Activated CD8-positive, alpha-beta memory T cell treated with anti-CD3 and anti-CD28 coated beads, Interleukin-2, amount 10 ng/mL, durations not matched to agents 7 days and 5 days (primary cell): ENCODE results near the gene ZNF536. TPM values are rescaled to one million over a fixed set of nuclear protein-coding genes. Genes with fewer than 3 reads are reported as not detected.
"Not testable (repeated sequence)": the region's sequence is repeated elsewhere in the genome, so short reads cannot be mapped to it uniquely, and the experiment has no call there.

Source experiments
- ATAC-seq: fragments of 150-1000 bp; cut with Tn5 transposase; one replicate; pipeline ENCODE4 v1.10.0; 2021; ENCODE audit warnings: moderate library complexity
- CTCF ChIA-PET: fragments of 350-600 bp; sonication (Branson Sonifier 250); formaldehyde crosslinking; loops from one replicate; lab custom pipeline; 2021; ENCODE audit warnings: antibody characterized with exemption; lab: Charles Lee
- DNase-seq: peaks from one replicate; pipeline ENCODE4 v3.0.0-alpha.2; 2020
- H3K27ac Mint-ChIP-seq: one replicate; pipeline ENCODE4 v1.8.0; 2021; ENCODE audit warnings: mild to moderate bottlenecking, mixed read lengths
- H3K27me3 Mint-ChIP-seq: one replicate; pipeline ENCODE4 v1.8.0; 2021; ENCODE audit warnings: mixed read lengths
- H3K36me3 Mint-ChIP-seq: one replicate; pipeline ENCODE4 v1.8.0; 2021; ENCODE audit warnings: mild to moderate bottlenecking, mixed read lengths
- H3K4me1 Mint-ChIP-seq: one replicate; pipeline ENCODE4 v1.8.0; 2021; ENCODE audit warnings: mixed read lengths
- H3K4me3 Mint-ChIP-seq: one replicate; pipeline ENCODE4 v1.8.0; 2021; ENCODE audit warnings: mild to moderate bottlenecking, moderate library complexity, mixed read lengths
- H3K9me3 Mint-ChIP-seq: one replicate; pipeline ENCODE4 v1.8.0; 2022; ENCODE audit warnings: low read depth, mixed read lengths
- total RNA-seq, 2 experiments: library from RNA; stranded (reverse); gene quantifications; one replicate each; pipeline ENCODE4 v1.2.3, GENCODE V29; 2021

Gene ZNF536
- total RNA-seq, 2 experiments from 2014 or later: not detected

DNA sequence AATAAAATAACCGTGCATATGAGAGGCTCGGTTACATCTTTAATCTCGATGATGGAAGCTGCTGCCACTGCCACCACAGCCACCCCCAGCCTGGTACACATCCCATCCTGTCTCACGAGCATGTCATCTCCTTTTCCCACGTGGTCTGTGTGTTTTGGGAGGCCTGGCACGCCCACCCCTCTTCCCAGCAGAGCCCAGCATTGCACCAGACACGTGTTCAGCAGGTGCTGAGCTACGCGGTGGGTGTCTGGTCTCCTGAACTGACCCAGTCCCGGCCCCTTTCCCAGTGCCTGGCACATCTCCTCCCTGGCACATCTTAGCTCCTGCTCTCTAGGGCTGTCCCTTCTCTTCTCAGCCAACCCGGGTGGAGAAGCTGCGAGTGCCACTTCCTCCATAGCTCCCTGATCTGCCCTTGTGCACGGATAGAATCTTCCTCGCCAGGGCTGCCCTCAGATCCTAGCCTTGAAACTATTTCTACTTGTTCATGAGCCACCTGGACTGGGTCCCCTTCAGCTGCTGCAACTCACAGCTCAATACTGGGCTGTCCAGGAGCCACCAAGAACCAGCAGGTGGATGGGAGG, 36.8 kb upstream of the ZNF536 start:
- no peak overlapping the region for H3K27ac Mint-ChIP-seq
- no peak overlapping the region for H3K4me3 Mint-ChIP-seq
- H3K36me3 Mint-ChIP-seq: no peaks in the 10 kb centered on the region
- CTCF ChIA-PET: no interaction called here
- no peak for DNase-seq
- no peak for ATAC-seq
- no peaks in the 10 kb centered on the region for H3K4me1 Mint-ChIP-seq
- H3K9me3 Mint-ChIP-seq: no peaks in the 10 kb centered on the region
- H3K27me3 Mint-ChIP-seq: no peaks in the 10 kb centered on the region

DNA sequence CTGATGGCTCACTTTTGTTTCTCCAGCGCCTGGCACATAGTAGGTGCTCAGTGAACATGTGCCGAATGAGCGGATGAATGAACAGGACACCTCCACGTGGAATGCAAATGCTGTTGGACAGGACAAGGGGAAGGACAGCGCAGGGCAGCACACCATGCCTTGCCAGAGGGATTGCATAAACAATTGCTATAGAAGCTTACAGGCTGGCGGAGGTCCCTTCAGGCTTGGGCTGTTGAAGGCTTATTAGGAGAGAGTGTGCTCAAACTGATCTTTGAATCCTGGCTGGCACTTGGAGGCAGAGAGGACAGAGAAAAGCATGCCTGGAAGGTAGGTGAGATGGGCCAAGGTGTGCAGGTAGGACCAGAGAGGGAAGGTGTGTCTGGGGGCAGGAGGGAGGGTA, 35.9 kb upstream of the ZNF536 start:
- Mint-ChIP-seq H3K9me3 (no peaks in the 10 kb centered on the region), H3K36me3 (no peaks in the 10 kb centered on the region), H3K27me3 (no peaks in the 10 kb centered on the region), H3K4me1 (no peaks in the 10 kb centered on the region), H3K4me3 (no peak overlapping the region), H3K27ac (no peak overlapping the region)
- CTCF ChIA-PET: no interaction called here
- DNase-seq (no peak), ATAC-seq (no peak)

- CTCF ChIA-PET: no interaction called here
- no peaks in the 10 kb centered on the region for H3K36me3 Mint-ChIP-seq
Measured at GRCh38 chr19:30338041-30338456, 34.1 kb upstream of the ZNF536 start.

DNA sequence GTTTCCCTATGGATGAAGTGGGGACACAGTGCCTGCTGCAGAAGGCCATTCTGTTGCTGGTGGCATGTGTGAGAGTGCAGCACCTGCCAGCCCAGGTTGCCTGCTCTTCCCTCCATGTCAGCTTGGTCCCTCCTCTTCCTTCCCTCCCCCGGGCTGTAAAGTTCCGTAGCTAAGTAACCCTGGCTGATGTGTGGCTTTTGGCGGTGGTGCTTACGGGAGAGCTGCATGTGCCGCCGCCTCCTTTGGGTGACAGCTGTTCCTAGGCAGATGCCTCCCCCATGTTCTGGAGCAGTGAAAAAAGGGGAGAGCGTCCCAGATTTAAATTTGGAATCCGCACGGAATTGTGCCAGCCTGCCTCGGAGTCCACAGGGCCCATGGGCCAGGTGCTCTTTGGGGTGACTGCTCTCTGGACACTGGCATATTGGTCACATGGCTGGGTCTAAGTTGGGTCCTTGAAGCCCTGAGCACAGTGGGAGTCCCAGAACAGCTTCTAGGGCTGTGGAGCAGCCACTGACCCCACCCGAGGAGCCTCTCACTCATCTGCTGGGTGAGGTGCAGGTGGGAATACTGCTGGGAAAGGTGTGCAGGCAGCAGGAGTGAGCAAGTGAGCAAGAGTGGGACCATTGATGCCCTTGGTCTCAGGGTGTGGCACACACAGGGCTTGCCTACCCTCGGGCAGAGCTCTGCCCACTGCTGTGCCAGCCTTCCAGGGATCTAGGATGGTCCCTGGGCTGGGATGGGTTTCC, 33.1 kb upstream of the ZNF536 start:
- no peaks in the 10 kb centered on the region for H3K9me3 Mint-ChIP-seq
- H3K4me1 Mint-ChIP-seq: no peaks in the 10 kb centered on the region
- CTCF ChIA-PET: no interaction called here
- H3K27ac Mint-ChIP-seq: no peak overlapping the region
- H3K36me3 Mint-ChIP-seq: no peaks in the 10 kb centered on the region
- DNase-seq: no peak
- no peaks in the 10 kb centered on the region for H3K27me3 Mint-ChIP-seq
- ATAC-seq: no peak
- no peak overlapping the region for H3K4me3 Mint-ChIP-seq

More at GRCh38 chr19:30338041-30338456, 34.1 kb upstream of the ZNF536 start:
- Mint-ChIP-seq H3K27me3 (no peaks in the 10 kb centered on the region), H3K4me3 (no peak overlapping the region), H3K4me1 (no peaks in the 10 kb centered on the region), H3K27ac (no peak overlapping the region), H3K9me3 (no peaks in the 10 kb centered on the region)
- ATAC-seq (no peak), DNase-seq (no peak)

GRCh38 chr19:30339624-30340525, 32.3 kb upstream of the ZNF536 start:
- H3K27ac Mint-ChIP-seq: no peak overlapping the region
- no peaks in the 10 kb centered on the region for H3K4me1 Mint-ChIP-seq
- H3K27me3 Mint-ChIP-seq: no peaks in the 10 kb centered on the region
- ATAC-seq: no peak
- no peak for DNase-seq
- H3K4me3 Mint-ChIP-seq: no peak overlapping the region
- no peaks in the 10 kb centered on the region for H3K9me3 Mint-ChIP-seq
- H3K36me3 Mint-ChIP-seq: no peaks in the 10 kb centered on the region
- CTCF ChIA-PET: no interaction called here

DNA sequence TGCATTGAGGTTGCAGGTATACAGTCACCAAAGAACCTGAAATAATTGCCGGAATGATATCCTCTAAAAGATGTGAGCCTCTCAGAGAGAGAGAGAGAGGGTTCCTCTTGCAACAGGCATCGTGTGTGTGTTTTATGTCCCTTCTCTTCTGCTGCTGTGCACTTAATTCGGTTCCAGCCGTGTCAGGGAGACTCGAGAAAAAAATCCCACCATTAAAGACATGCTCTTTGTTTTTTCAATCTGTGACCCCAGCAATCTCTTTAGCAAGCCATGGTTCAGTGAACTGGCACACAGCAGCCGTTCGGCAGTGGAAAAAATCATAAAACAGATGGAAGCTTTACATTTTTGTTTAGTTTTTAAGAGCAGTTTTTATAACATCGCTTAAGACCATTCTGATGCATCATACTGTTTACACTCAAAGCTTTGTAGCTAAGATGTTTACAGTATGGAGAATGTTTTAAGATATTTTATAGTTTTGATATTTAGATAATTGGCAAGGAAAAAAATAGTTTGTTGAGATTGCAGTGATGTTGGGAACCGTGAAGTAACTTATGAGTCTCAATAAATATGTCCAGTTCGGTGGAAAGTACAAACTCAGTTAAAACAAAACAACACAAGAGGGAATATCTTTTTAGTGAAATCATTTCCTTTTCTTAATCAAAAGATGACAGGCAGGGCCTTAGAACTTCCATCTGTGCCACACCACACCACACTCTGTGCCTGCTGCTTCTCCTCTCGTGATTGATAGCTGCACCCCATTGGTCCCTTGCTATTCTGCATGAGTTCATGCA, 31.2 kb upstream of the ZNF536 start:
- CTCF ChIA-PET: no interaction called here
- no peak for ATAC-seq

GRCh38 chr19:30341611-30342201, 30.5 kb upstream of the ZNF536 start:
- no peaks in the 10 kb centered on the region for H3K9me3 Mint-ChIP-seq
- CTCF ChIA-PET: no interaction called here
- DNase-seq (no peak), ATAC-seq (no peak)
- no peak overlapping the region for H3K27ac Mint-ChIP-seq
- no peaks in the 10 kb centered on the region for H3K27me3 Mint-ChIP-seq
- no peak overlapping the region for H3K4me3 Mint-ChIP-seq
- H3K36me3 Mint-ChIP-seq: no peaks in the 10 kb centered on the region
- H3K4me1 Mint-ChIP-seq: no peaks in the 10 kb centered on the region

More for the DNA sequence above, 31.2 kb upstream of the ZNF536 start:
- DNase-seq: no peak
- Mint-ChIP-seq H3K4me1 (no peaks in the 10 kb centered on the region), H3K27me3 (no peaks in the 10 kb centered on the region), H3K27ac (no peak overlapping the region), H3K9me3 (no peaks in the 10 kb centered on the region), H3K36me3 (no peaks in the 10 kb centered on the region), H3K4me3 (no peak overlapping the region)

- no peaks in the 10 kb centered on the region for H3K27me3 Mint-ChIP-seq
- no peaks in the 10 kb centered on the region for H3K36me3 Mint-ChIP-seq
- ATAC-seq: no peak
- no peak overlapping the region for H3K4me3 Mint-ChIP-seq
- H3K4me1 Mint-ChIP-seq: no peaks in the 10 kb centered on the region
- DNase-seq: no peak
- H3K27ac Mint-ChIP-seq: no peak overlapping the region
- H3K9me3 Mint-ChIP-seq: peaks cover 3% of the 10 kb centered on the region
- CTCF ChIA-PET: no interaction called here
Measured at GRCh38 chr19:30342901-30343300, 29.3 kb upstream of the ZNF536 start.

DNA sequence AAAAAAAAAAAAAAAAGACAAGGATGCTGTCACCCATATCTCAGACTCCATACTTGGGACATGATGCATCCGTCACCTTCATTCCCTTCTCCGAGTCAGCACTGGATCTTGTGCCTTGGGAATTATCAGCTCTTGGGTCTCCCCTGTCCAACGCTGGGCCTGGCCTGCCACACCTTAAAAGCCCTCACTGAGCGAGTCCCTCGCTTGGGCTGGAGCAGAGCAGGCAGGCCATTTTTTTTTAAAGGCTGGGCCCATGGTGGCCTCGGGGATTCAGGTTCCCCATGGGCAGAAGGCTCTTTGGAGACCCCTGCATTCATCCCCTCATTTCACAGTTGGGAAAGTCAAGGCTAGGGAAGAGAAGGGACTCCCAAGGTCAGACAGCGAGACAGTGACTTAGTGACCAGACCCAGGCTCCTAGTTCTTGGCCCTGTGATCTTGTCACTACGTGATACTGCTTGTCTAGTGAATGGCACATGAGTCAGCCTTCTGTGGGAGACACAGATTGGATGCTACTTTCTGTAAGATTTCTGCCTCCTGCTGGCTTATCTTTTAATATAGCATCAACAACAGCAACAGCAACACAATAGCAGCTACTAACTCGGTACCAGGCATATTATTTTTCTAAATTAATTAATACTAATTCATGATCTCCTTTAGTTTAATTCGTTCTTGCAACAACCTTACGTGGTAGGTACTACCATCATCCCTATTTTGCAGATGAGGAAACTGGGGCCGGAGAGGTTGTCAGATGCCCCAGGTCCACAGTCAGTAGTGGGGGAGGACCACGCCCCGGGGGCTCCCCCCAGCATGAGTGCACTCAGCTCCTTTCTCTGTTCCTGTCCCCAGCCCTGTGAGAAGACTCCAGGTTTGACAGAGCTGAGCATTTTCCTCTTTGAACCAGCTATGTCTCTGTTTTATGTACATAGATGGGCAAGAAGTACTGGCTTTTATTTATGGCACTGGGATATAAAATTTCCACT, 27.4 kb upstream of the ZNF536 start:
- H3K27ac Mint-ChIP-seq: no peak overlapping the region
- H3K27me3 Mint-ChIP-seq: no peaks in the 10 kb centered on the region
- ATAC-seq: no peak
- H3K9me3 Mint-ChIP-seq: peaks cover 3% of the 10 kb centered on the region
- no peak for DNase-seq
- CTCF ChIA-PET: no interaction called here
- no peaks in the 10 kb centered on the region for H3K4me1 Mint-ChIP-seq
- H3K4me3 Mint-ChIP-seq: no peak overlapping the region
- H3K36me3 Mint-ChIP-seq: no peaks in the 10 kb centered on the region

DNA sequence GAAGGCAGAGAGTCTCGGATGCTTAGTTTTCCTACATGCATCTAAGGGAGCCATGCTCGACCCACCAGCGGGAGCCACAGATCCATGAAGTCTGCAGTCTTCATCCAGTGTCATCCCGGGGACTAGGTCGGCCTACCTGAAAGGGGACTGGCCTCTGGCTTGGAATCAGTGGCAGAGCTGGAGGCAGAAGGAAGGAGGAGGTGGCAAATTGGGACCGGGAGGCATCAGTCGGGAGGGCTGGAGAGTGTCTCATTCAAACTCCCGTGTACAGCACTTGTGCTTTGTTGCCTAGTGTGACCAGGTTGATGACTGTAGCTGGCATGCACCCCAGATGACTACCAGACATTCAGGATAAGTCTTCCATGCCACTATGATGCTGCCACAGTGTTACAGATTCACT, 26.5 kb upstream of the ZNF536 start:
- CTCF ChIA-PET: no interaction called here
- Mint-ChIP-seq H3K27ac (no peak overlapping the region), H3K27me3 (no peaks in the 10 kb centered on the region), H3K4me1 (no peaks in the 10 kb centered on the region), H3K9me3 (peaks cover 3% of the 10 kb centered on the region), H3K36me3 (no peaks in the 10 kb centered on the region), H3K4me3 (no peak overlapping the region)
- no peak for DNase-seq
- ATAC-seq: no peak

GRCh38 chr19:30346468-30346867, 25.7 kb upstream of the ZNF536 start:
- H3K4me3 Mint-ChIP-seq, H3K9me3 Mint-ChIP-seq, H3K36me3 Mint-ChIP-seq, ATAC-seq, CTCF ChIA-PET, H3K4me1 Mint-ChIP-seq, DNase-seq, H3K27me3 Mint-ChIP-seq, H3K27ac Mint-ChIP-seq: not testable (repeated sequence)

DNA sequence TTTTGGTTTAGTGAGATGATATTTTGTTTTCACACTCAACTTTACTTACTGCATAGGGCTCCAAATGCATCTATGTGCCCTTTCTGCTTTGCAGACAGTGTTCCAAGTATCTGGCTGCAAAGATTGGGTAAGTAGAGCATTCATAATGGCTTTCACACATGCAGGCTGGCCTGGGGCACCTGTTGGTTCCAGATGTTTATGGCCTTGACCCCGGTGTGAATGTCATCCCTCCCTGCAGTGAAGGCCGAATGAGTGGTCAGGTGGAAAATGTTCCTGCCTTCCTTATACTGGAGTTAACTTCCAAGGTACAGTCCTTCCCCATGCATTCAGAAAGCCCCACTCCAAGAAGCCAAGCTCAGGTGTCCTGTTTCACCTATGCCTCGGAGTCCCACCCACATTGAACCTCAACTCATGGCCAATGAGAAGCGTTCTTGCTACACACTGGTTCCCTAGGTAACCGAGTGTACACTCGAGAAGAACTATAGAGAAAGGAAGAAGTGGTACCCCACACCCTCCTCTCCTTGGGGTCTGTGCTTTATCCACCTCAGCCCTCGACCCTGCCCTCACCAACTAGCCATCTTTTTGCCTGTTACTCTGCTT, 23.0 kb upstream of the ZNF536 start:
- H3K4me1 Mint-ChIP-seq: no peaks in the 10 kb centered on the region
- ATAC-seq (no peak), DNase-seq (no peak)
- H3K36me3 Mint-ChIP-seq: no peaks in the 10 kb centered on the region
- CTCF ChIA-PET: no interaction called here
- no peak overlapping the region for H3K4me3 Mint-ChIP-seq
- peaks cover 3% of the 10 kb centered on the region for H3K9me3 Mint-ChIP-seq
- H3K27ac Mint-ChIP-seq: no peak overlapping the region
- H3K27me3 Mint-ChIP-seq: no peaks in the 10 kb centered on the region
